H1 (cell line): ENCODE results near the gene YWHAE. TPM values are rescaled to one million over a fixed set of nuclear protein-coding genes. Genes with fewer than 3 reads are reported as not detected.

ENCODE experiments used
- CTCF ChIA-PET: fragments of 300-600 bp; sonication (Branson Sonifier 250); formaldehyde crosslinking; loops from one replicate; lab custom pipeline; 2021; ENCODE audit not compliant: partially characterized antibody; lab: Charles Lee
- POLR2A ChIA-PET: fragments of 300-600 bp; sonication (Branson Sonifier 250); formaldehyde crosslinking; loops from one replicate; lab custom pipeline; 2021; ENCODE audit warnings: inconsistent platforms; ENCODE audit not compliant: partially characterized antibody; lab: Charles Lee
- DNase-seq, 2 experiments: peaks; one replicate each; pipeline versions ENCODE4 v3.0.0 to v3.0.0-alpha.2; 2010 to 2022; ENCODE audit warnings: low spot score in 2 of 2, low read depth in 1 of 2, mixed read lengths in 1 of 2
- FAIRE-seq: peaks from 2 replicates; lab custom pipeline; 2011; peaks lifted over from hg19 to GRCh38; lab: Jason Lieb, UNC
- H2AFZ ChIP-seq: 2 replicates; pipeline ENCODE4 v1.8.1; 2012; ENCODE audit warnings: low read length, inconsistent platforms
- H2AK5ac ChIP-seq: 2 replicates; pipeline ENCODE4 v1.6.1; 2013; ENCODE audit warnings: low read depth, low read length
- H2BK120ac ChIP-seq: replicated peaks from 2 replicates; pipeline ENCODE3; 2013; ENCODE audit warnings: low read depth, low read length, inconsistent platforms
- H2BK12ac ChIP-seq: 2 replicates; pipeline ENCODE4 v1.6.1; 2013; ENCODE audit warnings: low read depth, low read length
- H2BK15ac ChIP-seq: 2 replicates; pipeline ENCODE4 v1.6.1; 2013; ENCODE audit warnings: low read length
- H2BK20ac ChIP-seq: 2 replicates; pipeline ENCODE4 v1.6.1; 2013; ENCODE audit warnings: low read length
- H2BK5ac ChIP-seq: 2 replicates; pipeline ENCODE4 v1.6.1; 2013; ENCODE audit warnings: low read depth, low read length
- H3K14ac ChIP-seq: 2 replicates; pipeline ENCODE4 v1.6.1; 2013; ENCODE audit warnings: inconsistent platforms; ENCODE audit not compliant: insufficient read length
- H3K18ac ChIP-seq: 2 replicates; pipeline ENCODE4 v1.6.1; 2013; ENCODE audit warnings: low read length; ENCODE audit errors: extremely low read depth
- H3K23ac ChIP-seq: 2 replicates; pipeline ENCODE4 v1.6.1; 2013; ENCODE audit warnings: inconsistent platforms; ENCODE audit not compliant: insufficient read length
- H3K23me2 ChIP-seq: 2 replicates; pipeline ENCODE4 v1.6.1; 2013; ENCODE audit warnings: low read depth, low read length
- H3K27ac ChIP-seq: 2 replicates; pipeline ENCODE4 v1.6.1; 2011; ENCODE audit warnings: low read depth, low read length, inconsistent platforms
- H3K27me3 ChIP-seq, 4 experiments: replicated peaks in 1 of 4; 1 replicate in 1 of 4; 2 replicates in 3 of 4; pipeline versions ENCODE4 v1.6.1 to v1.8.1; 2011 to 2013; ENCODE audit warnings: low read length in 3 of 4, mild to moderate bottlenecking in 3 of 4, inconsistent platforms in 2 of 4, mixed read lengths in 2 of 4, moderate library complexity in 1 of 4; ENCODE audit not compliant: control insufficient read depth in 3 of 4, insufficient read depth in 3 of 4; ENCODE audit errors: extremely low read depth in 1 of 4
- H3K36me3 ChIP-seq, 4 experiments: 2 replicates each; pipeline versions ENCODE4 v1.6.1 to v1.8.1; 2011 to 2013; ENCODE audit warnings: mild to moderate bottlenecking in 4 of 4, low read length in 3 of 4, moderate library complexity in 2 of 4, control low read depth in 1 of 4, inconsistent platforms in 1 of 4; ENCODE audit not compliant: insufficient read depth in 4 of 4, control insufficient read depth in 2 of 4
- H3K4ac ChIP-seq: replicated peaks from 2 replicates; pipeline ENCODE3; 2013; ENCODE audit warnings: low read length, low read depth, mixed read lengths, inconsistent platforms; ENCODE audit not compliant: insufficient read length
- H3K4me1 ChIP-seq, 4 experiments: replicated peaks in 1 of 4; 1 replicate in 1 of 4; 2 replicates in 3 of 4; pipeline versions ENCODE4 v1.6.1 to v1.8.1; 2011 to 2013; ENCODE audit warnings: low read length in 3 of 4, inconsistent platforms in 2 of 4, mixed read lengths in 1 of 4; ENCODE audit not compliant: insufficient read depth in 4 of 4, control insufficient read depth in 3 of 4
- H3K4me2 ChIP-seq, 2 experiments: 2 replicates each; pipeline versions ENCODE4 v1.6.1 to v1.8.1; 2011 to 2013; ENCODE audit warnings: low read depth in 2 of 2, low read length in 2 of 2, control low read depth in 1 of 2, inconsistent platforms in 1 of 2, mild to moderate bottlenecking in 1 of 2; ENCODE audit not compliant: insufficient read depth in 1 of 2
- H3K4me3 ChIP-seq, 4 experiments: fragments of 200-600, 300-600 bp in 1 of 4; sonication (generic), shearing (Covaris generic), sonication (Bioruptor Twin) in 1 of 4; 2 replicates each; pipeline versions ENCODE4 v1.5.1 to v1.8.1; 2011 to 2016; ENCODE audit warnings: low read length in 4 of 4, low read depth in 3 of 4, control low read depth in 2 of 4, inconsistent platforms in 2 of 4, mild to moderate bottlenecking in 2 of 4, mixed read lengths in 1 of 4, moderate library complexity in 1 of 4; ENCODE audit not compliant: insufficient read depth in 2 of 4; ENCODE audit errors: extremely low read depth in 1 of 4
- H3K56ac ChIP-seq: replicated peaks from 2 replicates; pipeline ENCODE3; 2013; ENCODE audit warnings: low read depth, mild to moderate bottlenecking, mixed read lengths, low read length, inconsistent platforms; ENCODE audit not compliant: insufficient read length
- H3K79me1 ChIP-seq: 2 replicates; pipeline ENCODE4 v1.6.1; 2013; ENCODE audit warnings: low read depth, low read length, control low read depth
- H3K79me2 ChIP-seq, 2 experiments: 2 replicates each; pipeline versions ENCODE4 v1.6.1 to v1.8.1; 2012 to 2013; ENCODE audit warnings: low read length in 2 of 2, mild to moderate bottlenecking in 2 of 2, inconsistent platforms in 1 of 2; ENCODE audit not compliant: insufficient read depth in 2 of 2, control insufficient read depth in 1 of 2
- H3K9ac ChIP-seq, 4 experiments: replicated peaks in 1 of 4; 1 replicate in 1 of 4; 2 replicates in 3 of 4; pipeline versions ENCODE4 v1.6.1 to v1.8.1; 2011 to 2013; ENCODE audit warnings: low read depth in 3 of 4, low read length in 3 of 4, control low read depth in 2 of 4, mild to moderate bottlenecking in 2 of 4, moderate library complexity in 2 of 4, inconsistent platforms in 1 of 4; ENCODE audit errors: extremely low read depth in 1 of 4
- H3K9me3 ChIP-seq, 2 experiments: 2 replicates each; pipeline versions ENCODE4 v1.6.1 to v1.8.1; 2012 to 2013; ENCODE audit warnings: mild to moderate bottlenecking in 2 of 2, moderate library complexity in 2 of 2, control low read depth in 1 of 2, inconsistent platforms in 1 of 2, low read depth in 1 of 2, low read length in 1 of 2, mixed read lengths in 1 of 2; ENCODE audit not compliant: insufficient read depth in 2 of 2
- H4K20me1 ChIP-seq, 2 experiments: replicated peaks in 1 of 2; 2 replicates each; pipeline versions ENCODE3 to v1.8.1; 2011 to 2013; ENCODE audit warnings: inconsistent platforms in 2 of 2, low read length in 2 of 2, mild to moderate bottlenecking in 1 of 2; ENCODE audit not compliant: insufficient read depth in 2 of 2, control insufficient read depth in 1 of 2
- H4K5ac ChIP-seq: 2 replicates; pipeline ENCODE4 v1.6.1; 2013; ENCODE audit warnings: low read length, low read depth, mixed read lengths, inconsistent platforms; ENCODE audit not compliant: insufficient read length
- H4K8ac ChIP-seq: 2 replicates; pipeline ENCODE4 v1.8.0; 2013; ENCODE audit warnings: mild to moderate bottlenecking, moderate library complexity, low read length, inconsistent platforms; ENCODE audit not compliant: insufficient read depth; ENCODE audit errors: extremely low read depth
- H4K91ac ChIP-seq: replicated peaks from 2 replicates; pipeline ENCODE3; 2013; ENCODE audit warnings: low read length, mixed read lengths, inconsistent platforms; ENCODE audit not compliant: insufficient read length
- ASH2L ChIP-seq: fragments of 200-600, 300-600 bp; sonication (generic); IDR thresholded peaks from one replicate; pipeline ENCODE4 v1.7.1; 2017; ENCODE audit warnings: low read length
- CBX8 ChIP-seq: fragments of 300-800, 300-1000 bp; sonication (generic); IDR thresholded peaks from 2 replicates; pipeline ENCODE4 v1.7.1; 2016; ENCODE audit warnings: low read depth, low read length, borderline replicate concordance
- EZH2 ChIP-seq: fragments of 200-600 bp; sonication (generic); IDR thresholded peaks from 2 replicates; pipeline ENCODE4 v1.7.1; 2012; ENCODE audit warnings: low read depth, mild to moderate bottlenecking, moderate library complexity, low read length, inconsistent platforms; ENCODE audit not compliant: severe bottlenecking
- GTF2F1 ChIP-seq: IDR thresholded peaks from 2 replicates; pipeline ENCODE4 v1.6.1; 2012; ENCODE audit warnings: low read depth, low read length, improper control_type of control experiment, borderline replicate concordance
- KDM1A ChIP-seq: fragments of 200-600, 300-600 bp; sonication (generic); IDR thresholded peaks from 2 replicates; pipeline ENCODE4 v1.7.1; 2016; ENCODE audit warnings: mild to moderate bottlenecking, low read length, borderline replicate concordance
- NANOG ChIP-seq: IDR thresholded peaks from 2 replicates; pipeline ENCODE4 v1.6.1; 2011; ENCODE audit warnings: low read length, low read depth, mild to moderate bottlenecking, inconsistent platforms; ENCODE audit not compliant: insufficient read depth, poor library complexity, severe bottlenecking
- RFX5 ChIP-seq: IDR thresholded peaks from 2 replicates; pipeline ENCODE4 v1.6.1; 2011; ENCODE audit warnings: low read depth, low read length, improper control_type of control experiment, borderline replicate concordance
- RXRA ChIP-seq: IDR thresholded peaks from 2 replicates; pipeline ENCODE4 v1.6.1; 2011; ENCODE audit warnings: low read depth, mild to moderate bottlenecking, low read length, moderate library complexity; ENCODE audit not compliant: insufficient read depth
- SAP30 ChIP-seq: fragments of 300-600 bp; sonication (generic); IDR thresholded peaks from 2 replicates; pipeline ENCODE4 v1.7.1; 2012; ENCODE audit warnings: low read length, moderate library complexity, mild to moderate bottlenecking, inconsistent platforms; ENCODE audit not compliant: insufficient read depth, insufficient replicate concordance
- SIX5 ChIP-seq: IDR thresholded peaks from 2 replicates; pipeline ENCODE4 v1.6.1; 2011; ENCODE audit warnings: mild to moderate bottlenecking, low read depth, low read length
- TAF7 ChIP-seq: optimal IDR thresholded peaks from 2 replicates; pipeline ENCODE3; 2011; ENCODE audit warnings: low read depth, mild to moderate bottlenecking, inconsistent platforms, low read length, moderate library complexity, borderline replicate concordance
- TBP ChIP-seq: IDR thresholded peaks from 2 replicates; pipeline ENCODE4 v1.6.1; 2011; ENCODE audit warnings: low read depth, low read length, improper control_type of control experiment
- YY1 ChIP-seq: IDR thresholded peaks from 2 replicates; pipeline ENCODE4 v1.6.1; 2011; ENCODE audit warnings: low read depth, mild to moderate bottlenecking, low read length
- WGBS, 2 experiments: shearing (Covaris generic) in 1 of 2; methylation state at CpG; one replicate each; pipeline versions ENCODE4 v1.1.6 to v1.1.7; 2013 to 2015; ENCODE audit warnings: low lambda C conversion rate in 2 of 2, mixed read lengths in 2 of 2, inconsistent platforms in 1 of 2, low coverage in 1 of 2, missing lambda C conversion rate in 1 of 2; ENCODE audit not compliant: insufficient replicate concordance in 2 of 2, insufficient coverage in 1 of 2, insufficient read length in 1 of 2; ENCODE audit errors: extremely low coverage in 1 of 2, missing lambda C conversion rate in 1 of 2; 5-methylcytosine and 5-hydroxymethylcytosine counted together
- polyA plus RNA-seq, 7 experiments: library from polyadenylated mRNA; depleted of rRNA in 3 of 7; stranded (reverse) in 5 of 7; unstranded in 2 of 7; fragments of >200 nt in 5 of 7; fragments of 200-250 nt in 2 of 7; gene quantifications; 1 replicate in 5 of 7; 2 replicates in 1 of 7; 4 replicates in 1 of 7; pipeline versions ENCODE4 v1.2.1 to v1.2.3, GENCODE V29; 2011 to 2013; ENCODE audit warnings: missing spikeins in 2 of 7, mixed read lengths in 2 of 7
- total RNA-seq: library from RNA; stranded (reverse); fragmentation: NEBNext Ultra II Directional; extraction: Animal tissue kit (Norgen Biotek cat#: 25700); gene quantifications from 2 replicates; pipeline ENCODE4 v1.2.1, GENCODE V29; 2021

The YWHAE gene
- total and polyA plus RNA-seq, 2 of the 8 experiments (the other 6 are each of a cell fraction or from before 2014, with no cell fraction given): 559 to 1,186 TPM

DNA sequence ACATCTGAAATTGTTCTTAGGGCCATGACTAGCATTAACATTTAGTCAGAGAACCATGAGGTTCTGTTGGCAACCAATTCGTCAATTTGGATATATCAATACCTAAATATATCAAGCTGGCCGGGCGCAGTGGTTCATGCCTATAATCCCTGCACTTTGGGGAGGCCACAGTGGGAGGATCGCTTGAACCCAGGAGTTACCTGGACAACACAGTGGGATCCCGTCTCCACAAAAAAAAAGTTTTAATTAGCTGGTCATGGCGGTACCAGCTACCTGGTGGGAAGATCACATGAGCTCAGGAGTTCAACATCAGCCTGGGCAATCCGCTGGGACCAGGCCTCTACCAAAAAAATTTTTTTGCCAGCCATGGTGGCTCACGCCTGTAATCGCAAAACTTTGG, 8.4 kb downstream of the YWHAE start:
- peak overlapping the region in 1 of 2 experiments; percentile 37; a peak in 1 of 4 replicates for H3K4me2 ChIP-seq
- H3K9ac ChIP-seq: no peak overlapping the region

More for the DNA sequence above, 8.4 kb downstream of the YWHAE start:
- H4K20me1 ChIP-seq: peaks cover 45 to 49% of the 10 kb centered on the region in 2 experiments
- H3K4me3 ChIP-seq: no peak overlapping the region
- no peak overlapping the region for H3K14ac ChIP-seq
- H3K36me3 ChIP-seq: no peaks in the 10 kb centered on the region
- H3K23ac ChIP-seq: no peak overlapping the region
- peaks cover 2 to 13% (median 11%) of the 10 kb centered on the region in 4 experiments; a peak in 5 of 7 replicates for H3K4me1 ChIP-seq
- H2AFZ ChIP-seq: no peak overlapping the region
- WGBS, 2 experiments: 89% methylated on average over 9 of the region's 9 CpGs; no CpG with 5 or more reads in 1 of the 2 experiments
- no peak overlapping the region for H4K91ac ChIP-seq
- no peak overlapping the region for H3K56ac ChIP-seq
- FAIRE-seq (no peak), DNase-seq (no peak)
- H2BK120ac ChIP-seq: no peak overlapping the region
- ChIA-PET CTCF (interaction anchor here (1.4 to 4.7 kb wide), 6 partner anchors 15 to 142 kb away, joined by 3 to 35 read pairs (median 7); no protein-coding TSS in a partner anchor), POLR2A (interaction anchor here (0.6 to 11.1 kb wide), 10 partner anchors 10 to 83 kb away, joined by 3 to 82 read pairs (median 5); partner anchors contain the start of gene YWHAE)
- no peak overlapping the region for H4K5ac ChIP-seq
- H3K27me3 ChIP-seq: no peaks in the 10 kb centered on the region
- no peaks in the 10 kb centered on the region for H3K9me3 ChIP-seq
- no peak overlapping the region for H4K8ac ChIP-seq
- H3K23me2 ChIP-seq: no peaks in the 10 kb centered on the region
- H3K79me2 ChIP-seq: peaks cover 93 to 100% of the 10 kb centered on the region in 2 experiments
- H2BK12ac ChIP-seq: no peak overlapping the region
- no peak overlapping the region for H3K18ac ChIP-seq
- no peak overlapping the region for H2BK20ac ChIP-seq
- H2BK15ac ChIP-seq: no peak overlapping the region
- no peak for TF ChIP-seq RXRA
- TF ChIP-seq TBP: no peak
- no peak for TF ChIP-seq EZH2
- TF ChIP-seq ASH2L: no peak
- no peak for TF ChIP-seq GTF2F1
- no peak for TF ChIP-seq TAF7
- no peak for TF ChIP-seq NANOG
- no peak for TF ChIP-seq YY1
- no peak for TF ChIP-seq CBX8
- no peak for TF ChIP-seq KDM1A
- no peak for TF ChIP-seq SIX5
- no peak for TF ChIP-seq SAP30
- no peak for TF ChIP-seq RFX5
- H2AK5ac ChIP-seq: no peak overlapping the region
- H3K4ac ChIP-seq: no peak overlapping the region
- H3K79me1 ChIP-seq: no peaks in the 10 kb centered on the region; the same call in 1 of the 2 replicates
- H2BK5ac ChIP-seq: no peak overlapping the region
- no peak overlapping the region for H3K27ac ChIP-seq
